K562 (cell line): ENCODE measurements around the gene CTF1. TPM values are rescaled to one million over a fixed set of nuclear protein-coding genes. Genes with fewer than 3 reads are reported as not detected.

Experiments used
- CTBP1 ChIP-seq: fragments of 450-650 bp; IDR thresholded peaks from 2 replicates; pipeline ENCODE4 v1.6.1; 2016; ENCODE audit warnings: borderline replicate concordance
- ERF ChIP-seq: fragments of 450-650 bp; formaldehyde crosslinking; IDR thresholded peaks from 2 replicates; pipeline ENCODE4 v1.4.0; 2020; ENCODE audit warnings: mild to moderate bottlenecking, mixed read lengths
- FOXJ2 ChIP-seq: fragments of 200-800 bp; sonication (Bioruptor generic); IDR thresholded peaks from 2 replicates; pipeline ENCODE4 v1.6.1; 2016; ENCODE audit warnings: missing genetic modification characterization, missing compliant biosample characterization
- IRF2 ChIP-seq: sonication (generic); formaldehyde crosslinking; IDR thresholded peaks from 2 replicates; pipeline ENCODE4 v1.8.1; 2022; ENCODE audit warnings: mild to moderate bottlenecking, missing genetic modification reagents
- NCOA4 ChIP-seq: fragments of 450-650 bp; IDR thresholded peaks from 2 replicates; pipeline ENCODE4 v1.6.1; 2018; ENCODE audit warnings: mild to moderate bottlenecking; ENCODE audit not compliant: partially characterized antibody
- RUNX1 ChIP-seq: sonication (generic); IDR thresholded peaks from 2 replicates; pipeline ENCODE4 v1.6.1; 2016; ENCODE audit warnings: antibody characterized with exemption, low read depth
- SIN3A ChIP-seq, 2 experiments: fragments of 150-350 bp in 1 of 2; IDR thresholded peaks; 2 replicates each; pipeline ENCODE4 v1.6.1; 2011 to 2016; ENCODE audit warnings: borderline replicate concordance in 2 of 2, low read depth in 2 of 2, low read length in 2 of 2, mild to moderate bottlenecking in 2 of 2, moderate library complexity in 2 of 2; ENCODE audit not compliant: control insufficient read depth in 1 of 2
- SMARCE1 ChIP-seq: fragments of 450-650 bp; IDR thresholded peaks from 2 replicates; pipeline ENCODE4 v1.7.1; 2016; ENCODE audit warnings: mild to moderate bottlenecking
- SRSF1 ChIP-seq: fragments of 200-400 bp; formaldehyde crosslinking; IDR thresholded peaks from 2 replicates; pipeline ENCODE4 v1.6.1; 2017; ENCODE audit warnings: mild to moderate bottlenecking, low read depth, low read length, moderate library complexity
- STAG1 ChIP-seq: sonication (generic); formaldehyde crosslinking; IDR thresholded peaks from 2 replicates; pipeline ENCODE4 v1.5.0; 2020; ENCODE audit warnings: missing genetic modification reagents, borderline replicate concordance
- ZFP36 ChIP-seq: fragments of 150-350 bp; IDR thresholded peaks from 2 replicates; pipeline ENCODE4 v1.6.1; 2018; ENCODE audit warnings: low read length, low read depth; ENCODE audit not compliant: partially characterized antibody
- ZNF124 ChIP-seq: sonication (generic); formaldehyde crosslinking; IDR thresholded peaks from 2 replicates; pipeline ENCODE4 v1.8.1; 2022; ENCODE audit warnings: missing genetic modification reagents
- ZNF785 ChIP-seq: fragments of 250-450 bp; sonication (Bioruptor Pico); IDR thresholded peaks from 2 replicates; pipeline ENCODE4 v1.4.0; 2020; ENCODE audit warnings: mild to moderate bottlenecking
- ZNF830 ChIP-seq: fragments of 250-450 bp; sonication (Bioruptor Pico); IDR thresholded peaks from 2 replicates; pipeline ENCODE4 v1.5.0; 2021; ENCODE audit warnings: mild to moderate bottlenecking
- polyA plus RNA-seq, 8 experiments: library from polyadenylated mRNA; depleted of rRNA in 4 of 8; stranded (reverse) in 5 of 8; unstranded in 3 of 8; fragments of >200 nt; fragmentation: Nextera tagmentation in 2 of 8; fragmentation: Illumina TruSeq in 1 of 8; extraction: Ambion mirVana in 2 of 8; extraction: Trizol in 1 of 8; gene quantifications; 2 replicates each; pipeline versions ENCODE4 v1.2.1 to v1.2.3, GENCODE V29; 2011 to 2014; ENCODE audit warnings: inconsistent platforms in 1 of 8, missing spikeins in 1 of 8
- total RNA-seq, 7 experiments: library from RNA; depleted of rRNA in 6 of 7; stranded (reverse); fragments of >200 nt in 6 of 7; fragmentation: Illumina TruSeq in 2 of 7; extraction: Trizol in 2 of 7; gene quantifications; 2 replicates each; pipeline versions ENCODE4 v1.2.1 to v1.2.3, GENCODE V29; 2011 to 2021; ENCODE audit warnings: low replicate concordance in 1 of 7
- TF ChIP-seq, protein P1 (sequence below): fragments of 250-450 bp; sonication (Bioruptor Pico); IDR thresholded peaks from 2 replicates; pipeline ENCODE4 v1.4.0; 2020; ENCODE audit warnings: mild to moderate bottlenecking, moderate library complexity
- TF ChIP-seq, protein P2 (sequence below): sonication (generic); formaldehyde crosslinking; IDR thresholded peaks from 2 replicates; pipeline ENCODE4 v1.8.1; 2022; ENCODE audit warnings: missing genetic modification reagents
- TF ChIP-seq, protein P3 (sequence below): IDR thresholded peaks from 2 replicates; pipeline ENCODE4 v1.6.1; 2011; ENCODE audit warnings: borderline replicate concordance, low read depth, mild to moderate bottlenecking, moderate library complexity, low read length; ENCODE audit not compliant: insufficient read depth, poor library complexity, severe bottlenecking
- TF ChIP-seq, protein P4 (sequence below): fragments of 450-650 bp; IDR thresholded peaks from 2 replicates; pipeline ENCODE4 v1.6.1; 2018; ENCODE audit warnings: mild to moderate bottlenecking, low read depth; ENCODE audit not compliant: partially characterized antibody

Gene CTF1
- total and polyA plus RNA-seq, 9 of the 15 experiments (the other 6 are each of a cell fraction or from before 2014, with no cell fraction given): 0.24 to 2.5 (median 0.44) TPM

DNA sequence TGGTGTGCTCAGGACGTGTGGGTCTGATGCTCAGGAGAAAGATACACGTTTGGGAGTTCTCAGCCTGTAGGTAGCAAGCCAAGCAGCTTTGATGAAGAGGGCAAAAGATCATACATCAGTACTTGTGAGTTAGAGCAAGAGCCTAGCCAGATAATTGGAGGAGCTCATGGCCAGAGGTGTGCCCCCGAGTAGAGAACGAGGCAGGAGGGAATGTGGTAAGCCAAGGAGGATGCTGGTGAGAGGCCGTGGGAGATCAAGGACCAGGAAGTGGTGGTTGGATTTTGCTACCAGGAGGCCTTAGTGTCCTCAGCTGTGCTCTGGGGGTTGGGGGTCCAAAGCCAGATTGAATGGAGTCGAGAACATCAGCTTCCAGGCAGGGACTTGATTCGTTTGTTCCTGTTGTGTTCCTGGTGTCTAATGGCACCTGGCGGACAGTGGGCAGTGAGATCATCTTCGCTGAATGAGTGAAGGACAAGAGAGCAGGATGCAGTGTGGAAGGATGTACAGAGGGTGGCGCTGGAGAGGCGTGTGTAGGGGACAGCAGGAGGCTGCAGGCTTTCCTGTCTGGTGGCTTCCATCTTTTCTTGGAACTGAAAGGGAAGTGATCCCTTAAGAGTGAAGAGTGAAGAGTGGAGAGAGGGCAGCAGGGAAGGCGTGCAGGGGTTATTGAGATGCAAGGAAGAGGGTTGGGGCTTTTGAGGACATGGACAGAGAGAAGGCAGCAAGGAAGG lies 38.6 kb downstream of the CTF1 start (continued):
- TF ChIP-seq, protein P1, sequence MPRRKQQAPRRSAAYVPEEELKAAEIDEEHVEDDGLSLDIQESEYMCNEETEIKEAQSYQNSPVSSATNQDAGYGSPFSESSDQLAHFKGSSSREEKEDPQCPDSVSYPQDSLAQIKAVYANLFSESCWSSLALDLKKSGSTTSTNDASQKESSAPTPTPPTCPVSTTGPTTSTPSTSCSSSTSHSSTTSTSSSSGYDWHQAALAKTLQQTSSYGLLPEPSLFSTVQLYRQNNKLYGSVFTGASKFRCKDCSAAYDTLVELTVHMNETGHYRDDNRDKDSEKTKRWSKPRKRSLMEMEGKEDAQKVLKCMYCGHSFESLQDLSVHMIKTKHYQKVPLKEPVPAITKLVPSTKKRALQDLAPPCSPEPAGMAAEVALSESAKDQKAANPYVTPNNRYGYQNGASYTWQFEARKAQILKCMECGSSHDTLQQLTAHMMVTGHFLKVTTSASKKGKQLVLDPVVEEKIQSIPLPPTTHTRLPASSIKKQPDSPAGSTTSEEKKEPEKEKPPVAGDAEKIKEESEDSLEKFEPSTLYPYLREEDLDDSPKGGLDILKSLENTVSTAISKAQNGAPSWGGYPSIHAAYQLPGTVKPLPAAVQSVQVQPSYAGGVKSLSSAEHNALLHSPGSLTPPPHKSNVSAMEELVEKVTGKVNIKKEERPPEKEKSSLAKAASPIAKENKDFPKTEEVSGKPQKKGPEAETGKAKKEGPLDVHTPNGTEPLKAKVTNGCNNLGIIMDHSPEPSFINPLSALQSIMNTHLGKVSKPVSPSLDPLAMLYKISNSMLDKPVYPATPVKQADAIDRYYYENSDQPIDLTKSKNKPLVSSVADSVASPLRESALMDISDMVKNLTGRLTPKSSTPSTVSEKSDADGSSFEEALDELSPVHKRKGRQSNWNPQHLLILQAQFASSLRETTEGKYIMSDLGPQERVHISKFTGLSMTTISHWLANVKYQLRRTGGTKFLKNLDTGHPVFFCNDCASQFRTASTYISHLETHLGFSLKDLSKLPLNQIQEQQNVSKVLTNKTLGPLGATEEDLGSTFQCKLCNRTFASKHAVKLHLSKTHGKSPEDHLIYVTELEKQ (CRISPR knock-in tag): no peak
- no peak for TF ChIP-seq SIN3A (IDR thresholded peaks at IDR 0.05; ENCODE audit: borderline replicate concordance in 2 of 2, control insufficient read depth in 1 of 2, low read depth in 2 of 2, low read length in 2 of 2)
- no peak for TF ChIP-seq IRF2 (CRISPR knock-in tag)
- TF ChIP-seq, protein P2, sequence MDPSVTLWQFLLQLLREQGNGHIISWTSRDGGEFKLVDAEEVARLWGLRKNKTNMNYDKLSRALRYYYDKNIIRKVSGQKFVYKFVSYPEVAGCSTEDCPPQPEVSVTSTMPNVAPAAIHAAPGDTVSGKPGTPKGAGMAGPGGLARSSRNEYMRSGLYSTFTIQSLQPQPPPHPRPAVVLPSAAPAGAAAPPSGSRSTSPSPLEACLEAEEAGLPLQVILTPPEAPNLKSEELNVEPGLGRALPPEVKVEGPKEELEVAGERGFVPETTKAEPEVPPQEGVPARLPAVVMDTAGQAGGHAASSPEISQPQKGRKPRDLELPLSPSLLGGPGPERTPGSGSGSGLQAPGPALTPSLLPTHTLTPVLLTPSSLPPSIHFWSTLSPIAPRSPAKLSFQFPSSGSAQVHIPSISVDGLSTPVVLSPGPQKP: no peak
- no peak for TF ChIP-seq ZNF785 (CRISPR knock-in tag)
- TF ChIP-seq ZFP36: no peak
- TF ChIP-seq NCOA4: no peak
- TF ChIP-seq RUNX1: no peak
- TF ChIP-seq SMARCE1: no peak
- TF ChIP-seq, protein P3, sequence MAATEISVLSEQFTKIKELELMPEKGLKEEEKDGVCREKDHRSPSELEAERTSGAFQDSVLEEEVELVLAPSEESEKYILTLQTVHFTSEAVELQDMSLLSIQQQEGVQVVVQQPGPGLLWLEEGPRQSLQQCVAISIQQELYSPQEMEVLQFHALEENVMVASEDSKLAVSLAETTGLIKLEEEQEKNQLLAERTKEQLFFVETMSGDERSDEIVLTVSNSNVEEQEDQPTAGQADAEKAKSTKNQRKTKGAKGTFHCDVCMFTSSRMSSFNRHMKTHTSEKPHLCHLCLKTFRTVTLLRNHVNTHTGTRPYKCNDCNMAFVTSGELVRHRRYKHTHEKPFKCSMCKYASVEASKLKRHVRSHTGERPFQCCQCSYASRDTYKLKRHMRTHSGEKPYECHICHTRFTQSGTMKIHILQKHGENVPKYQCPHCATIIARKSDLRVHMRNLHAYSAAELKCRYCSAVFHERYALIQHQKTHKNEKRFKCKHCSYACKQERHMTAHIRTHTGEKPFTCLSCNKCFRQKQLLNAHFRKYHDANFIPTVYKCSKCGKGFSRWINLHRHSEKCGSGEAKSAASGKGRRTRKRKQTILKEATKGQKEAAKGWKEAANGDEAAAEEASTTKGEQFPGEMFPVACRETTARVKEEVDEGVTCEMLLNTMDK: no peak
- TF ChIP-seq STAG1 (CRISPR knock-in tag): peak; percentile 45; the same call in 1 of the 2 replicates
- TF ChIP-seq CTBP1: peak; percentile 78; the same call in 1 of the 2 replicates
- no peak for TF ChIP-seq ZNF830
- TF ChIP-seq, protein P4, sequence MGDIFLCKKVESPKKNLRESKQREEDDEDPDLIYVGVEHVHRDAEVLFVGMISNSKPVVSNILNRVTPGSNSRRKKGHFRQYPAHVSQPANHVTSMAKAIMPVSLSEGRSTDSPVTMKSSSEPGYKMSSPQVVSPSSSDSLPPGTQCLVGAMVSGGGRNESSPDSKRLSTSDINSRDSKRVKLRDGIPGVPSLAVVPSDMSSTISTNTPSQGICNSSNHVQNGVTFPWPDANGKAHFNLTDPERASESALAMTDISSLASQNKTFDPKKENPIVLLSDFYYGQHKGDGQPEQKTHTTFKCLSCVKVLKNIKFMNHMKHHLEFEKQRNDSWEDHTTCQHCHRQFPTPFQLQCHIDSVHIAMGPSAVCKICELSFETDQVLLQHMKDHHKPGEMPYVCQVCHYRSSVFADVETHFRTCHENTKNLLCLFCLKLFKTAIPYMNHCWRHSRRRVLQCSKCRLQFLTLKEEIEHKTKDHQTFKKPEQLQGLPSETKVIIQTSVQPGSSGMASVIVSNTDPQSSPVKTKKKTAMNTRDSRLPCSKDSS: no peak
- TF ChIP-seq ZNF124: no peak
- no peak for TF ChIP-seq FOXJ2 (tag)
- no peak for TF ChIP-seq SRSF1
- no peak for TF ChIP-seq ERF
